RPMI7951 (cell line): ENCODE results near the gene SBNO2. TPM values are rescaled to one million over a fixed set of nuclear protein-coding genes. Genes with fewer than 3 reads are reported as not detected.

Experiments
- DNase-seq: peaks from one replicate; pipeline ENCODE4 v3.0.0-alpha.2; 2012; ENCODE audit warnings: low read depth
- total RNA-seq: library from RNA; depleted of rRNA; stranded (reverse); fragments of >200 nt; shearing (Covaris generic); gene quantifications from 2 replicates; pipeline ENCODE4 v1.2.3, GENCODE V29; 2014

SBNO2 gene
- total RNA-seq, 1 experiment from 2014 or later: 12.1 TPM

- DNase-seq: no peak
Measured at GRCh38 chr19:1074544-1075283, 99.4 kb downstream of the SBNO2 start.

- no peak for DNase-seq
Measured at GRCh38 chr19:1073956-1074517, 100.0 kb downstream of the SBNO2 start.

- DNase-seq: no peak
Measured at GRCh38 chr19:1073063-1073955, 100.8 kb downstream of the SBNO2 start.

- no peak for DNase-seq
Measured at GRCh38 chr19:1072371-1073015, 101.6 kb downstream of the SBNO2 start.

GRCh38 chr19:1070931-1071791 is 102.9 kb downstream of the SBNO2 start:
- DNase-seq: no peak

GRCh38 chr19:1070576-1070930 is 103.5 kb downstream of the SBNO2 start:
- no peak for DNase-seq

GRCh38 chr19:1069009-1069779 is 104.9 kb downstream of the SBNO2 start:
- DNase-seq: no peak

- DNase-seq: no peak
Measured at GRCh38 chr19:1068009-1069001, 105.8 kb downstream of the SBNO2 start.

- DNase-seq: no peak
Measured at GRCh38 chr19:1067341-1067957, 106.6 kb downstream of the SBNO2 start.

- DNase-seq: no peak
Measured at GRCh38 chr19:1066748-1067340, 107.2 kb downstream of the SBNO2 start, which contains the start of gene ARHGAP45. Gene ARHGAP45, plus strand, starts transcription at chr19:1067167. Its CDS starts 239 bp downstream, at chr19:1067406.

- no peak for DNase-seq
Measured at GRCh38 chr19:1066251-1066747, 107.8 kb downstream of the SBNO2 start.

GRCh38 chr19:1065606-1066109 is 108.4 kb downstream of the SBNO2 start:
- no peak for DNase-seq

- DNase-seq: peak; percentile 66
Measured at GRCh38 chr19:1064661-1065605, 109.1 kb downstream of the SBNO2 start.

GRCh38 chr19:1063909-1064660 is 110.0 kb downstream of the SBNO2 start:
- DNase-seq: no peak

GRCh38 chr19:1063030-1063908 is 110.8 kb downstream of the SBNO2 start:
- DNase-seq: no peak
